T-cell (primary cell): ENCODE data around the gene PRR7. TPM values are rescaled to one million over a fixed set of nuclear protein-coding genes. Genes with fewer than 3 reads are reported as not detected.
"Not testable (repeated sequence)": the region's sequence is repeated elsewhere in the genome, so short reads cannot be mapped to it uniquely, and the experiment has no call there.

Source experiments
- ATAC-seq, 4 experiments: fragments of 200-7000 bp in 3 of 4; fragments of 150-1000 bp in 1 of 4; cut with Tn5 transposase; replicated peaks in 1 of 4; 1 replicate in 3 of 4; 2 replicates in 1 of 4; pipeline ENCODE4 v1.10.0; 2021; ENCODE audit warnings: moderate library complexity in 3 of 4, mild to moderate bottlenecking in 2 of 4, moderate number of reproducible peaks in 1 of 4
- CTCF ChIA-PET, 2 donors: fragments of 300-600 bp; sonication (Branson Sonifier 250); formaldehyde crosslinking; loops; one replicate each; lab custom pipeline; 2022; ENCODE audit warnings: antibody characterized with exemption in 2 of 2; lab: Charles Lee
- POLR2A ChIA-PET, 2 donors: fragments of 300-600 bp; sonication (Branson Sonifier 250); formaldehyde crosslinking; loops; one replicate each; lab custom pipeline; 2022; ENCODE audit warnings: antibody characterized with exemption in 2 of 2; lab: Charles Lee
- DNase-seq, 35 experiments: peaks; one replicate each; pipeline versions ENCODE4 v3.0.0 to v3.0.0-alpha.2; 2013 to 2023
- H3K27ac ChIP-seq: one replicate; pipeline ENCODE4 v1.5.1; 2013; ENCODE audit warnings: low read length
- H3K27me3 ChIP-seq, 2 experiments: replicated peaks in 1 of 2; 1 replicate in 1 of 2; 2 replicates in 1 of 2; pipeline versions ENCODE4 v1.6.1 to v1.7.0; 2013; ENCODE audit warnings: low read length in 1 of 2, mixed read lengths in 1 of 2; ENCODE audit not compliant: control insufficient read depth in 2 of 2, insufficient read depth in 2 of 2; ENCODE audit errors: extremely low read depth in 1 of 2
- H3K36me3 ChIP-seq, 2 donors: 1 replicate in 1 of 2; 2 replicates in 1 of 2; pipeline versions ENCODE4 v1.6.1 to v1.7.0; 2013; ENCODE audit warnings: low read length in 1 of 2; ENCODE audit not compliant: control insufficient read depth in 2 of 2, insufficient read depth in 1 of 2; ENCODE audit errors: extremely low read depth in 1 of 2
- H3K4me1 ChIP-seq, 2 experiments: 1 replicate in 1 of 2; 2 replicates in 1 of 2; pipeline versions ENCODE4 v1.6.1 to v1.7.0; 2013; ENCODE audit warnings: low read length in 2 of 2, mixed read lengths in 1 of 2; ENCODE audit not compliant: insufficient read depth in 2 of 2, control insufficient read depth in 1 of 2; ENCODE audit errors: extremely low read depth in 1 of 2
- H3K4me3 ChIP-seq, 2 donors: 1 replicate in 1 of 2; 2 replicates in 1 of 2; pipeline versions ENCODE4 v1.5.1 to v1.7.0; 2013; ENCODE audit warnings: mild to moderate bottlenecking in 2 of 2, low read length in 1 of 2, moderate library complexity in 1 of 2; ENCODE audit not compliant: control insufficient read depth in 1 of 2; ENCODE audit errors: extremely low read depth in 1 of 2
- H3K9me3 ChIP-seq: 2 replicates; pipeline ENCODE4 v1.7.0; 2013
- H3K27ac Mint-ChIP-seq, 2 donors: one replicate each; pipeline ENCODE4 v1.8.0; 2020 to 2021; ENCODE audit warnings: mild to moderate bottlenecking in 2 of 2, mixed read lengths in 2 of 2
- H3K27me3 Mint-ChIP-seq, 2 donors: one replicate each; pipeline ENCODE4 v1.8.0; 2021 to 2022; ENCODE audit warnings: mixed read lengths in 2 of 2
- H3K36me3 Mint-ChIP-seq: one replicate; pipeline ENCODE4 v1.8.0; 2021; ENCODE audit warnings: mixed read lengths
- H3K4me1 Mint-ChIP-seq, 3 donors: one replicate each; pipeline ENCODE4 v1.8.0; 2020 to 2022; ENCODE audit warnings: mixed read lengths in 3 of 3, mild to moderate bottlenecking in 1 of 3
- H3K4me3 Mint-ChIP-seq, 3 donors: one replicate each; pipeline ENCODE4 v1.8.0; 2020 to 2022; ENCODE audit warnings: mild to moderate bottlenecking in 3 of 3, mixed read lengths in 3 of 3, moderate library complexity in 3 of 3
- H3K9me3 Mint-ChIP-seq, 3 donors: one replicate each; pipeline ENCODE4 v1.8.0; 2020 to 2022; ENCODE audit warnings: mixed read lengths in 3 of 3
- WGBS: methylation state at CpG from one replicate; pipeline ENCODE4 v1.1.5; 2013; ENCODE audit warnings: missing lambda C conversion rate; ENCODE audit not compliant: insufficient coverage; 5-methylcytosine and 5-hydroxymethylcytosine counted together
- total RNA-seq, 35 experiments: library from RNA in 6 of 35; stranded (reverse) in 6 of 35; fragments of 120-200 nt in 1 of 35; gene quantifications; one replicate each; pipeline versions ENCODE4 v1.2.1 to v1.2.4 and lab custom pipeline; 2013 to 2026

Gene PRR7
- total RNA-seq, 5 donors from 2014 or later (not counting 1 experiment from before 2014, with no cell fraction given), result 9.5 to 28.2 (median 12.3) TPM

- H3K4me1 ChIP-seq, result peaks cover 6 to 67% of the 10 kb centered on the region in 2 experiments
- POLR2A ChIA-PET, result interaction anchor here (0.7 to 1.1 kb wide), 5 partner anchors 10 to 136 kb away, joined by 3 to 8 read pairs (median 5); no protein-coding TSS in a partner anchor
- no peaks in the 10 kb centered on the region for H3K9me3 Mint-ChIP-seq
Observed at GRCh38 chr5:177409043-177409801, 37.4 kb upstream of the PRR7 start, which contains the start of gene F12. TSS of gene F12 (minus strand) at chr5:177409564. CDS start at chr5:177409527, 37 bp downstream.

GRCh38 chr5:177410575-177410974, 36.0 kb upstream of the PRR7 start:
- H3K9me3 Mint-ChIP-seq, result no peaks in the 10 kb centered on the region
- no peak overlapping the region for H3K4me3 Mint-ChIP-seq
- H3K27me3 Mint-ChIP-seq, result no peaks in the 10 kb centered on the region
- Histone ChIP-seq H3K4me1 (peaks cover 2 to 64% of the 10 kb centered on the region in 2 experiments), H3K27me3 (no peaks in the 10 kb centered on the region), H3K36me3 (no peaks in the 10 kb centered on the region), H3K4me3 (no peak overlapping the region), H3K27ac (peak overlapping the region; percentile 11), H3K9me3 (no peaks in the 10 kb centered on the region)
- peaks cover 34 to 49% (median 34%) of the 10 kb centered on the region in 3 donors for H3K4me1 Mint-ChIP-seq
- peak overlapping the region; percentile 31 for H3K27ac Mint-ChIP-seq
- DNase-seq (peak in 1 of 35 experiments; percentile 34), ATAC-seq (peak in 1 of 4 experiments; percentile 41)
- H3K36me3 Mint-ChIP-seq, result no peaks in the 10 kb centered on the region
- CTCF ChIA-PET, result no interaction called here
- no CpG with 5 or more reads among the region's 3 CpGs for WGBS
- POLR2A ChIA-PET, result interaction anchor here in 1 of 2 donors (0.6 kb wide), 1 partner anchor 9 kb away, joined by 4 read pairs; no protein-coding TSS in a partner anchor

More at GRCh38 chr5:177409043-177409801, 37.4 kb upstream of the PRR7 start, which contains the start of gene F12:
- Mint-ChIP-seq H3K27ac (peak within 1 kb of the TSS in 1 of 2 donors; percentile 31), H3K36me3 (no peaks in the 10 kb centered on the region), H3K4me3 (no peak within 1 kb of the TSS), H3K4me1 (peaks cover 28 to 52% (median 31%) of the 10 kb centered on the region in 3 donors), H3K27me3 (no peaks in the 10 kb centered on the region)
- WGBS, result 94% methylated on average over 8 of the region's 9 CpGs
- Histone ChIP-seq H3K36me3 (no peaks in the 10 kb centered on the region), H3K4me3 (no peak within 1 kb of the TSS), H3K27ac (no peak within 1 kb of the TSS), H3K9me3 (no peaks in the 10 kb centered on the region), H3K27me3 (peaks cover 0 to 6% of the 10 kb centered on the region in 2 experiments)
- ATAC-seq (no peak), DNase-seq (no peak)
- CTCF ChIA-PET, result interaction anchor here in 1 of 2 donors (1.0 to 1.1 kb wide), 3 partner anchors 13 to 36 kb away, joined by 3 to 6 read pairs (median 3); no protein-coding TSS in a partner anchor

- Histone ChIP-seq H3K36me3 (no peaks in the 10 kb centered on the region), H3K4me3 (peak overlapping the region in 1 of 2 donors; percentile 13), H3K27me3 (no peaks in the 10 kb centered on the region), H3K4me1 (peaks cover 4 to 59% of the 10 kb centered on the region in 2 experiments), H3K27ac (peak overlapping the region; percentile 14), H3K9me3 (no peaks in the 10 kb centered on the region)
- peak; percentile 27 to 59 (median 44) for ATAC-seq
- Mint-ChIP-seq H3K4me3 (peak overlapping the region; percentile 23 to 67 (median 49)), H3K36me3 (no peaks in the 10 kb centered on the region), H3K4me1 (peaks cover 29 to 48% (median 38%) of the 10 kb centered on the region in 3 donors), H3K9me3 (no peaks in the 10 kb centered on the region), H3K27me3 (no peaks in the 10 kb centered on the region), H3K27ac (peak overlapping the region; percentile 84)
- ChIA-PET CTCF (interaction anchor here in 1 of 2 donors (0.6 kb wide), 1 partner anchor 42 kb away, joined by 3 read pairs; no protein-coding TSS in a partner anchor), POLR2A (interaction anchor here in 1 of 2 donors (0.7 kb wide), 1 partner anchor 13 kb away, joined by 3 read pairs; no protein-coding TSS in a partner anchor)
- peak in 1 of 35 experiments; percentile 76 for DNase-seq
- WGBS, result 48% methylated on average over 6 of the region's 8 CpGs
Observed at GRCh38 chr5:177412603-177413233, 33.9 kb upstream of the PRR7 start.

- H3K27ac Mint-ChIP-seq, result peak overlapping the region; percentile 34 to 36
- H3K4me1 Mint-ChIP-seq, result peaks cover 29 to 46% (median 38%) of the 10 kb centered on the region in 3 donors
- POLR2A ChIA-PET, result interaction anchor here (0.7 kb wide), 2 partner anchors 11 to 319 kb away, joined by 3 read pairs; no protein-coding TSS in a partner anchor
- H3K4me3 Mint-ChIP-seq, result peak overlapping the region in 1 of 3 donors; percentile 34
- Histone ChIP-seq H3K27me3 (no peaks in the 10 kb centered on the region), H3K9me3 (no peaks in the 10 kb centered on the region), H3K36me3 (no peaks in the 10 kb centered on the region), H3K4me3 (no peak overlapping the region), H3K27ac (no peak overlapping the region), H3K4me1 (peaks cover 4 to 54% of the 10 kb centered on the region in 2 experiments)
- ATAC-seq, result no peak
- H3K36me3 Mint-ChIP-seq, result no peaks in the 10 kb centered on the region
- WGBS, result no CpG with 5 or more reads among the region's 3 CpGs
- H3K9me3 Mint-ChIP-seq, result no peaks in the 10 kb centered on the region
- no peaks in the 10 kb centered on the region for H3K27me3 Mint-ChIP-seq
- no peak for DNase-seq
- CTCF ChIA-PET, result interaction anchor here in 1 of 2 donors (1.1 kb wide), 1 partner anchor 10 kb away, joined by 4 read pairs; no protein-coding TSS in a partner anchor
Observed at GRCh38 chr5:177414481-177414880, 32.1 kb upstream of the PRR7 start.

GRCh38 chr5:177417081-177417480, 29.5 kb upstream of the PRR7 start:
- H3K4me3 Mint-ChIP-seq, H3K27me3 ChIP-seq, H3K27me3 Mint-ChIP-seq, H3K9me3 ChIP-seq, H3K36me3 ChIP-seq, H3K9me3 Mint-ChIP-seq, H3K27ac Mint-ChIP-seq, DNase-seq, H3K4me3 ChIP-seq, H3K36me3 Mint-ChIP-seq, H3K27ac ChIP-seq, ATAC-seq, CTCF ChIA-PET: not testable (repeated sequence)
- peaks cover 4 to 35% of the 10 kb centered on the region in 2 experiments for H3K4me1 ChIP-seq
- WGBS, result 62% methylated on average over 2 of the region's 6 CpGs
- peaks cover 19 to 35% (median 29%) of the 10 kb centered on the region in 3 donors for H3K4me1 Mint-ChIP-seq
- POLR2A ChIA-PET, result interaction anchor here in 1 of 2 donors (1.3 kb wide), 1 partner anchor 36 kb away, joined by 4 read pairs; no protein-coding TSS in a partner anchor

GRCh38 chr5:177419046-177419445, 27.6 kb upstream of the PRR7 start:
- no CpG with 5 or more reads among the region's 3 CpGs for WGBS
- no peaks in the 10 kb centered on the region for H3K36me3 Mint-ChIP-seq
- H3K9me3 Mint-ChIP-seq, result no peaks in the 10 kb centered on the region
- Histone ChIP-seq H3K36me3 (no peaks in the 10 kb centered on the region), H3K9me3 (no peaks in the 10 kb centered on the region), H3K4me1 (peaks cover 4 to 20% of the 10 kb centered on the region in 2 experiments), H3K4me3 (no peak overlapping the region), H3K27ac (no peak overlapping the region), H3K27me3 (no peaks in the 10 kb centered on the region)
- H3K4me1 Mint-ChIP-seq, result peaks cover 10 to 18% (median 17%) of the 10 kb centered on the region in 3 donors
- no peaks in the 10 kb centered on the region for H3K27me3 Mint-ChIP-seq
- no peak for DNase-seq
- no peak overlapping the region for H3K4me3 Mint-ChIP-seq
- no peak for ATAC-seq
- no peak overlapping the region for H3K27ac Mint-ChIP-seq
- CTCF ChIA-PET, result no interaction called here
- POLR2A ChIA-PET, result interaction anchor here in 1 of 2 donors (0.6 to 0.8 kb wide), 2 partner anchors 8 to 11 kb away, joined by 4 to 5 read pairs; no protein-coding TSS in a partner anchor
